Heart left ventricle (tissue), 16 donors: Measurements from ENCODE around the gene CREBBP. TPM values are rescaled to one million over a fixed set of nuclear protein-coding genes. Genes with fewer than 3 reads are reported as not detected.

ENCODE experiments used
- ATAC-seq, 4 donors: fragments of 200-7000 bp; cut with Tn5 transposase; one replicate each; pipeline ENCODE4 v1.9.1; 2020 to 2022; ENCODE audit warnings: moderate library complexity in 4 of 4, mild to moderate bottlenecking in 3 of 4, moderate number of reproducible peaks in 1 of 4
- DNase-seq, 5 donors: peaks; one replicate each; pipeline ENCODE4 v3.0.0-alpha.2; 2020
- H3K27ac ChIP-seq, 12 donors: fragments of 200-600 bp; sonication (generic) in 4 of 12; one replicate each; pipeline versions ENCODE4 v1.5.0 to v1.8.0; 2016 to 2022; ENCODE audit warnings: mild to moderate bottlenecking in 2 of 12
- H3K27me3 ChIP-seq, 9 donors: fragments of 200-600 bp; sonication (generic) in 2 of 9; one replicate each; pipeline versions ENCODE4 v1.5.1 to v1.8.0; 2016 to 2022; ENCODE audit warnings: mild to moderate bottlenecking in 3 of 9
- H3K36me3 ChIP-seq, 9 donors: fragments of 200-600 bp; sonication (generic) in 2 of 9; one replicate each; pipeline versions ENCODE4 v1.5.0 to v1.8.0; 2018 to 2022; ENCODE audit warnings: mild to moderate bottlenecking in 2 of 9
- H3K4me1 ChIP-seq, 12 donors: fragments of 200-600 bp; sonication (generic) in 4 of 12; one replicate each; pipeline versions ENCODE4 v1.5.0 to v1.8.0; 2016 to 2022; ENCODE audit warnings: mild to moderate bottlenecking in 3 of 12
- H3K4me3 ChIP-seq, 12 donors: fragments of 200-600 bp; sonication (generic) in 4 of 12; one replicate each; pipeline versions ENCODE4 v1.5.0 to v1.8.0; 2017 to 2022; ENCODE audit warnings: mild to moderate bottlenecking in 9 of 12, moderate library complexity in 4 of 12
- H3K9me3 ChIP-seq, 12 donors: fragments of 200-600 bp; sonication (generic) in 4 of 12; one replicate each; pipeline versions ENCODE4 v1.5.0 to v1.8.0; 2016 to 2022; ENCODE audit warnings: mild to moderate bottlenecking in 1 of 12
- POLR2A ChIP-seq, 2 donors: fragments of 450-650 bp; IDR thresholded peaks; one replicate each; pipeline ENCODE4 v1.6.1; 2017; ENCODE audit warnings: antibody characterized with exemption in 2 of 2, mild to moderate bottlenecking in 2 of 2, moderate library complexity in 2 of 2
- WGBS, 4 donors: extraction: QIAGEN DNeasy Blood & Tissue Kit in 2 of 4; methylation state at CpG; one replicate each; pipeline versions ENCODE4 v1.1.5 to v1.1.7; 2013 to 2018; 5-methylcytosine and 5-hydroxymethylcytosine counted together
- intact Hi-C, 10 donors: fragments of 100-400 bp; cut with DNase I; formaldehyde crosslinking; loops; one replicate each; pipeline versions ENCODE4 v1.11.1 to v1.14.2; 2022
- polyA plus RNA-seq, 2 donors: library from polyadenylated mRNA; stranded (reverse); fragments of 200-250 nt; gene quantifications; one replicate each; pipeline ENCODE4 v1.2.3, GENCODE V29; 2013
- total RNA-seq, 9 donors: library from RNA; depleted of rRNA in 2 of 9; stranded (reverse); fragments of >200 nt in 2 of 9; fragmentation: NEBNext Ultra II Directional in 3 of 9; extraction: Animal tissue kit (Norgen Biotek cat#: 25700) in 3 of 9; gene quantifications; one replicate each; pipeline versions ENCODE4 v1.1.0 to v1.2.4, GENCODE V29; 2016 to 2023
- TF ChIP-seq, protein P1 (sequence below), 12 donors: fragments of 200-600 bp; sonication (generic) in 4 of 12; IDR thresholded peaks; one replicate each; pipeline versions ENCODE4 v1.5.0 to v1.8.0; 2018 to 2022; ENCODE audit warnings: antibody characterized with exemption in 12 of 12, mild to moderate bottlenecking in 5 of 12
- donor health status: ischemic (EF 13 %, LVEDD 7.1; RV severe dilation, severe dysfunction).
- donor health status: healthy with polysubstance abuse.
- donor health status: DM: no; HTN: yes; CAD: no.
- donor health status: DM: no; HTN: no; CAD: no.
- donor health status: ischemic (EF 25% LVEDD 6.9; RV normal size, moderate dysfunction).
- donor health status: ischemic (EF 25% LVEDD 5.7; RV mildly dilated, moderate dysfunction).
- donor health status: healthy.
- donor health status: DM: yes; HTN: yes; CAD: no.
- donor health status: ischemic (EF 35%, LVEDD 5.7; RV mildly dilated, moderate dysfunction).
- donor health status: nonischemic (EF 11% LVEDD 7.7; RV severe dilation, severe dysfunction).
- donor health status: DM: yes; HTN: yes; CAD: no.
- donor health status: PGD.
- donor health status: ischemic (EF 29% LVEDD 5.4; RV normal size, mild dysfunction).
- donor health status: nonischemic (EF 23%, LVEDD 6.1; RV moderate dilation, normal function).

Gene CREBBP
- total and polyA plus RNA-seq, 11 donors, result 17.1 to 77.6 (median 39.6) TPM

- Histone ChIP-seq H3K4me3 (no peak overlapping the region), H3K36me3 (no peaks in the 10 kb centered on the region), H3K9me3 (no peaks in the 10 kb centered on the region), H3K27me3 (no peaks in the 10 kb centered on the region), H3K4me1 (no peaks in the 10 kb centered on the region), H3K27ac (no peak overlapping the region)
- intact Hi-C loops, result no loop called here
- ATAC-seq, result no peak
- DNase-seq, result no peak
- no peak for TF ChIP-seq POLR2A (IDR thresholded peaks at IDR 0.05)
- TF ChIP-seq, protein P1, sequence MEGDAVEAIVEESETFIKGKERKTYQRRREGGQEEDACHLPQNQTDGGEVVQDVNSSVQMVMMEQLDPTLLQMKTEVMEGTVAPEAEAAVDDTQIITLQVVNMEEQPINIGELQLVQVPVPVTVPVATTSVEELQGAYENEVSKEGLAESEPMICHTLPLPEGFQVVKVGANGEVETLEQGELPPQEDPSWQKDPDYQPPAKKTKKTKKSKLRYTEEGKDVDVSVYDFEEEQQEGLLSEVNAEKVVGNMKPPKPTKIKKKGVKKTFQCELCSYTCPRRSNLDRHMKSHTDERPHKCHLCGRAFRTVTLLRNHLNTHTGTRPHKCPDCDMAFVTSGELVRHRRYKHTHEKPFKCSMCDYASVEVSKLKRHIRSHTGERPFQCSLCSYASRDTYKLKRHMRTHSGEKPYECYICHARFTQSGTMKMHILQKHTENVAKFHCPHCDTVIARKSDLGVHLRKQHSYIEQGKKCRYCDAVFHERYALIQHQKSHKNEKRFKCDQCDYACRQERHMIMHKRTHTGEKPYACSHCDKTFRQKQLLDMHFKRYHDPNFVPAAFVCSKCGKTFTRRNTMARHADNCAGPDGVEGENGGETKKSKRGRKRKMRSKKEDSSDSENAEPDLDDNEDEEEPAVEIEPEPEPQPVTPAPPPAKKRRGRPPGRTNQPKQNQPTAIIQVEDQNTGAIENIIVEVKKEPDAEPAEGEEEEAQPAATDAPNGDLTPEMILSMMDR (IDR thresholded peaks at IDR 0.05), result no peak
- WGBS, 4 donors, result 87 to 92% (median 91%) methylated on average over 4 of the region's 4 CpGs
Measured at GRCh38 chr16:3907586-3907985, 27.1 kb upstream of the CREBBP start.

GRCh38 chr16:3906363-3906762 lies 25.9 kb upstream of the CREBBP start:
- no peak overlapping the region for H3K4me3 ChIP-seq
- no peak for DNase-seq
- no peak for ATAC-seq
- H3K9me3 ChIP-seq, result no peaks in the 10 kb centered on the region
- intact Hi-C loops, result no loop called here
- no peak overlapping the region for H3K27ac ChIP-seq
- H3K4me1 ChIP-seq, result no peaks in the 10 kb centered on the region
- 88 to 94% (median 91%) methylated on average over 1 of the region's 1 CpG for WGBS, 4 donors
- H3K36me3 ChIP-seq, result no peaks in the 10 kb centered on the region
- H3K27me3 ChIP-seq, result no peaks in the 10 kb centered on the region
- TF ChIP-seq, protein P1 (IDR thresholded peaks at IDR 0.05), result no peak
- no peak for TF ChIP-seq POLR2A (IDR thresholded peaks at IDR 0.05)

DNA sequence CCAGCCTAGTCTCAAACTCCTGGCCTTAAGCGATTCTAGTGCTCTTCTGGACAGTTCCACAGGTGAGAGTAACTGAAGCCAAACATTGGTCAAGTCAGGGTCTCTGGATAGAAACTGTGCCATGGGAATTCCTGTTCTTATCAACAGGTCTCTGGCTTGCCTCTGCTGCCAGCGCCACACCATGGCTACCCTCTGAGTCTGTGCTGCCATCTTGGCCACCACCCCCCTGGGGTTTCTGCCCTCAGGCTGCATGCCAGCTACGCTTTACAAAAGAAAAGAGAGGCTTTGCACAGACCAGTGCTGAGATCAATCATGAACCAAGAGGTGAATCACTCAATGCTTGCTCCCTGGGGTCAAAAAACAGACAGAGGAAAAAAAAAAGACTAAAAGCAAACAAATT lies 24.4 kb upstream of the CREBBP start:
- TF ChIP-seq, protein P1 (IDR thresholded peaks at IDR 0.05), result no peak
- TF ChIP-seq POLR2A (IDR thresholded peaks at IDR 0.05), result no peak
- H3K27ac ChIP-seq, result no peak overlapping the region
- no peak for DNase-seq
- H3K9me3 ChIP-seq, result no peaks in the 10 kb centered on the region
- no peaks in the 10 kb centered on the region for H3K36me3 ChIP-seq
- no peaks in the 10 kb centered on the region for H3K4me1 ChIP-seq
- no peaks in the 10 kb centered on the region for H3K27me3 ChIP-seq
- WGBS, 4 donors, result 77 to 87% (median 85%) methylated on average over 3 of the region's 3 CpGs
- intact Hi-C loops, result no loop called here
- no peak overlapping the region for H3K4me3 ChIP-seq
- no peak for ATAC-seq

GRCh38 chr16:3890091-3890490 lies 9.6 kb upstream of the CREBBP start:
- Histone ChIP-seq H3K4me3 (no peak overlapping the region), H3K27me3 (no peaks in the 10 kb centered on the region), H3K27ac (no peak overlapping the region), H3K4me1 (no peaks in the 10 kb centered on the region), H3K36me3 (no peaks in the 10 kb centered on the region), H3K9me3 (peaks cover 0 to 6% (median 0%) of the 10 kb centered on the region in 12 donors)
- ATAC-seq (no peak), DNase-seq (no peak)
- intact Hi-C loops, result no loop called here
- 90 to 92% (median 91%) methylated on average over 10 of the region's 10 CpGs for WGBS, 4 donors
- TF ChIP-seq POLR2A (IDR thresholded peaks at IDR 0.05), result no peak
- TF ChIP-seq, protein P1 (IDR thresholded peaks at IDR 0.05), result no peak
